GM18867 (cell line): Measurements from ENCODE around the gene STMN3.
"Not testable (repeated sequence)": the region's sequence is repeated elsewhere in the genome, so short reads cannot be mapped to it uniquely, and the experiment has no call there.

Experiments used
- ATAC-seq: cut with Tn5 transposase; IDR thresholded peaks from one replicate; pipeline ENCODE4 v1.9.1; 2021; ENCODE audit warnings: mild to moderate bottlenecking, moderate library complexity; ENCODE audit not compliant: unreplicated experiment

Gene STMN3

GRCh38 chr20:63657937-63658748 is 4.9 kb upstream of the STMN3 start, which contains the start of gene RTEL1:
Gene RTEL1 (plus strand): TSS chr20:63658312. CDS start chr20:63659403, 1,091 bp downstream.
- ATAC-seq, result peak; percentile 85

DNA sequence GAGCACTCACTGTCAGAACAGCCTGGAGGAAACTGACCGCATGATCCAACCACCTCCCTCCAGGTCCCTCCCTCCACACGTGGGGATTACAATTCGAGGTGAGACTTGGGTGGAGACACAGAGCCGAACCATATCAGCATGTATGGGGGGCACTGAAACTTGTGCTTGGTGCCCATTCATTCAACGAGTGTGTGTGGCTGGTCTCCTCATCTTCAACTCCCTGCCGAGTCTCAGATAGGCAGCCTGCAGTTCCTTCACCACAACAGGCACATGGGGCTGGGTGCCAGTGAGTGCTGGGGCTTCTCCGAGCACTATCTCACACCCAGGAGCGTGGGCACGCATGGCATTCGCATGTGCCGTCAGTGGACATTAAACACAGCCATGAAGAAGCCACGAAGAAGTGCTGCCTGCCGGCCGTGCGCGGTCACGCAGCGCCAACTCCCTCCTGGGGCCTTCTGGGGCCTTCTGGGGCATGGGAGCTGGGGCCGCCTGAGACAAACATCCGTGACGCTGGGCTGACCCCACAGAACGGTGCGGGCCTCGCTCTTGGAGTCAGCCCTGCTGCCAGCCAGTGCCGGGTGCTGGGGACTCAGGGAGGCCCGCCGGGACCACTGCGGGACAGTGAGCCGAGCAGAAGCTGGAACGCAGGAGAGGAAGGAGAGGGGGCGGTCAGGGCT is 4.2 kb upstream of the STMN3 start:
- ATAC-seq, result no peak

DNA sequence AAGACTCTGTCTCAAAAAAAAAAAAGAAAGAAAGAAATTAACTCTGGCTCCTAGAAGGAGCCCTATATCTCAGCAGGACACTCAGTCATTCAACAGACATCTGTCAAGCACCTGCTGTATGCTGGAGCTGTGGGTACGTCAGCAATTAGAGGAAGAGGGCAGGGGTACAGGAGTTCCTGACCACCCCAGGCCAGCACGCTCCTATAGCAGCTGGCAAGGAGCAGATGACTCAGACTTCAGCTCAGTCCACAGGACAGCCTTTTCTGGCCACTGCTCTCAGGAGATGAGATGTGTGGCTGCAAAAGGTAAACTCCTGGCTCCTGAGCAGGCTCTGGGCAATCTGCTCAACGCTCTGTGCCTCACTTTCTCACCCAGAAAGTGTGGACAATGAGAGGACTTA is 3.2 kb upstream of the STMN3 start:
- no peak for ATAC-seq

DNA sequence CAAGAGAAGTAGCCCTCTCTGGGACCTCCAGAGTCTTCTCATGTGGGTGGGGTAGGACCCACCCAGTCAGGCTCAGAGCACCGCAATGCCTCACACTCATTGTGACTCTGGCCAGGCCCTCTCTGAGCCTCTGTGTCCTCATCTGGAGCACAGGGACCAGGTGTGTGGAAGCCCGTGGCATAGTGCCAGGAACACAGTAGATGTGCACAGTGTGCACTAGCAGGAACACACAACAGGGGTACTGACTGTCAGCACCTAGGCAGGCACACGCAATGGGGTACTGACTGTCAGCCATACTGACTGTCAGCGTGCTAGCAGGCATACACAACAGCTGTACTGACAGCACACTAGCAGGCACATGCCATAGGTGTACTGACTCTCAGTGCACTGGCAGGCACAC is 2.0 kb upstream of the STMN3 start:
- no peak for ATAC-seq

DNA sequence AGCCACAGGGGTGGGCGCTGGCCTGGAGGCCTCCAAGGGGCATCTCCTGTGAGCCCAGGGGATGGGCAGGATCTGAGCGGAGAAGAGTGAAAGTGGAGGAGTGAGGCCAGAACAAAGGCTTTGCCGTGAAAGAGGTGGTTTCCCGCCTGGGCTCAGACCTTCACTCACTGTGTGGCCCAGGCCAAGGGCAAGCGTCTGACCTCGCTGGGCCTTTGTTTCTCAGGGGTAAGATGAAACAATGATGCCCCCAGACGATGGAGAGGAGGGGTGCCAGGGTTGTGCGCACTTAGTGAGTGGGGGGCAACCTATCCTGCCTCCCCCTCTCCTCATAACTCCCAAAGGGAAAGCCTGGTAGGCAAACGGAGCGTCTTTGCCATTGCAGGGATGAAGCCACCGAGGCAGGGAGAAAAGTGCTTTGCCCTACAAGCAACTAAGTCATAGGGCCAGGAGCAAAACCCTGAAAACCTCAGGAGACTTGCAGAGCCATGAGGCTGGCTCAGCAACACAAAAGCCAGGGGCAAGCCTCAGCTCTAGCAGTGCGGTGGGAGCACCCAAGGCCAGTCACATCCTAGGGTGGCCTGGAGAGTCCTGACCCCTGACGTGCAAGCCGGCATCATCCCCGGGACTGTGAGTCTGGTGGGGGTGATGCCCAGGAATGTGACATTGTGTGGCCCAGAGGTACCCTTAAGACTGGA is 897 bp upstream of the STMN3 start:
- no peak for ATAC-seq

DNA sequence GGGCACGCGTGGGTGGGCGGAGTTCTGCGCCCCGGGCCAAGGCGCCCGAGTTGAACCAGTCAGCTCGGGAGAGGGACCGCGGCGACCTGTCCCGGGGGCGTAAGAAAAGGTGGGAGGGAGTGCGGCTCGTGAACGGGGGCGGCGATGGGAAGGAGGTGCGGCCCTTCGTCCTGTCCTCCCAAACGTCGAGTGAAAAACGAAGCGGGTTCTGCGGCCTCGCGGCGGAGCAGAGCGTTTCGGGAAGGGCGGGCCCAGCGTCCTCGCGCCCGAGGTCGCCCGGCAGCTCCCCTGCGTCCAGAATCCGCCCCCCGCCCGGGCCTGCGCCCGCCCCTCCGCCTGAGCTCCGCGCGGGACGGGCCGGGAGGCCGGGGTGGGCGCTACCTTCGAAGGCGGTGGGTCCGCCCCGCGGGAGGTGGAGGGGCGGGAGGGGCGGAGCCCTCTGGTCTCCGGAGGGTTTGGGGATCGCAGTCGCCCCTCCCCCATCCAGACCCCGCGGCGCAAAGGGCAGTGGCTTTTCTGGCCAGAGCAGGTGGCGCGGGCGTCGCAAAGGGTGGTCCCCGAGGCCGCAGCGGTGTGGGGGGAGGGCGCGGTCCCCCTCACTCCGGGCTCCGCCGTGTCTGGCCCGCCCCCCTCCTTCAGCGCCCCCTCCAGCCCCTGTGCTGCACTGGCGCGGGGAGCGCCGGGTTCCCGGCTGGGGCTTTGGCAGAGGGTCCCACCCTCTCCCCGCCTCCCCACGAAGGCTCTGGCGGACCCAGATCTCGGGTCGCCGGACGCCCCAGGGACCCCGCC is 838 bp downstream of the STMN3 start:
- ATAC-seq, result no peak

- no peak for ATAC-seq
Measured at GRCh38 chr20:63651942-63652191, 1.4 kb downstream of the STMN3 start.

GRCh38 chr20:63650486-63650885 is 2.7 kb downstream of the STMN3 start:
- ATAC-seq, result not testable (repeated sequence)

GRCh38 chr20:63648895-63649589 is 4.2 kb downstream of the STMN3 start:
- no peak for ATAC-seq

DNA sequence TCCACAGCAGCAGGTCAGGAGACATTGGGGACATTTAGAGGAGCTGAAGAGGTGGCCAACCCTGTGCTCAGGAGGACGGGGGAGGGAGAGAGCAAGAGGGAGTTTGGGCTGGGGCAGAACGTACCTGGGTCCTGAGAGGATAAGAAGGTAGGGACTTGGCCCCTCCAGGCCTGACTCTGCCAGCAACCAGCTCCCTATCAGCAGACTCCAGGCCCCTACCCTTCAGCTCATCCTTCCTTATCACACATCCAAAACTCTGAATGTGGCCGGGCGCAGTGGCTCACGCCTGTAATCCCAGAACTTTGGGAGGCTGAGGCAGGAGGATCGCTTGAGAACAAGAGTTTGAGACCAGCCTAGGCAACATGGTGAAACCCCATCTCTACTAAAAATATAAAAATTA is 5.0 kb downstream of the STMN3 start:
- no peak for ATAC-seq

- ATAC-seq, result no peak
Measured at GRCh38 chr20:63645218-63645617, 8.0 kb downstream of the STMN3 start.

- no peak for ATAC-seq
Measured at GRCh38 chr20:63643946-63644345, 9.3 kb downstream of the STMN3 start.

- ATAC-seq, result no peak
Measured at GRCh38 chr20:63643499-63643898, 9.7 kb downstream of the STMN3 start.

DNA sequence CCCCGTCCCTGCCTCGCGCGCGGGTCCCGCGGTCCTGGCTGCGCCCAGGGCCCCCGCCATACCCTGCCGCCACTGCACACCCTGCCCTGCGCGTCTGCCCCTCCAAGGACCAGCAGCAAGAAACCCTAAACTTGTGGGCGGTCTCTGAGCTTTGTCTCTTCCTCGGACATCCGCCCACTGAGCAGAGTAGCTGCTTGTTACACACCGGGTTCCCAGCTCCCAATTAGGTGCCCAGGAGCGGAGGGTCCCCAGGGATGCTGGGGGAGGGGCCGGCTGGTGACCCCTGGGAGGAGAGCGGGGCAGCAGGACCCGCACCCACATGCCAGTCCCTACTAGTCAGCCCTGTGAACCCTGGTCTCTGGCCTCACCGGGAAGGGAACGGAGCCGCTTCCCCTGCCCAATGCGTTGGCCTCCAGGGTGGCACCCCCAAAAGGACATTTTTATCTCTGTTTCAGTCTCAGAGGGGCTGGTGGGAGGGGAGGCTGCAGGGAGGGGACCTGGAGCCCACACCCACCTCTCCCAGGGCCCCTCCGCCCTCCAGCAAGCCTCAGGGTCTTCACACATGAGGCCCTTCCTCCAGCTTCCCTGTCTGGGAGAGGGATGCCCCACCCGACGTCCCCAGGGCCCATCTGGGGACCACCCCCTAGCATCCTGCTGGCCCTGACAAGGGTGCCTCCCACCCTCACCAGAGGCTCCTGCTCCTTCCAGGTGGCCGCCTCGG is 10.5 kb downstream of the STMN3 start:
- ATAC-seq, result peak; percentile 5

- peak; percentile 69 for ATAC-seq
Measured at GRCh38 chr20:63641792-63642523, 11.3 kb downstream of the STMN3 start.

- peak; percentile 27 for ATAC-seq
Measured at GRCh38 chr20:63641146-63641791, 12.0 kb downstream of the STMN3 start.

DNA sequence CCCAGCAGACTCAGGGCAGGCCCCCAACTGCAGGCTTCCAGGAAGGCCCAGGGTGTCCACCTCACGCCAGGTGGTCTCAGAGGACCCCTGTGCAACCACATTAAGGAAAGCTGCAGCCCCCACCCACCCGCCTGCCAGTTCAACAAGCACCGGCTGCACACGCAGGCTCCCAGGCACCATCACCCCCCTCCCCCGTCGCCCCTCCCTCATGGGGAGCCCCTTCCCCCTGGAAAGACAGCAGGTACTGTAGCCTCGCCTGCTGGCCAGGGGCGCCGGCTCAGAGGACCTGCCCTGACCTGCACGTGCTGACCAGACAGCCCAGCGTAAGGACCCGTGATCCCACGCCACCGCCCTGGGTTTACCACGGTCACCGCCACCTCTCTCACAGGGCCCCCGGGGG is 12.5 kb downstream of the STMN3 start:
- not testable (repeated sequence) for ATAC-seq

DNA sequence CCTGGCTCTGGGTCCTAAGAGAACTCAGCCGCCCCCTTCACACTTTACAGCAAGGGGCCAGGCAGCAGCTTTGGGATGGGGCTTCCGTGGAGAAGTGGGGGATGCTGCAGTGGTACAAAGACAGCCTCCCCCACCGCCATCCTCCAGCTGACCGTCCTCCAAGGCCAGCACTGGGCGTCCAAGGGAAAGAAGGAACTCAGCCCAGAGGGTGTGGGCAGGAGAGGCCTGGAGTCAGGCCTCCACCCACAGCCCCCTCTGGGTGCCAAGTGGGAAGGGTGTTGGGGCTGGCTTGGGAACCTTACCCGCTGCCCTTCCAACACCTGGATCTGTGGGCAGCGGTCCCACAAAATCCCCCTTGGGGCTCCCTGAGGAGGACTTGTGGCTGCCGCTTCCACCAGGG is 13.1 kb downstream of the STMN3 start:
- no peak for ATAC-seq
